K562 (cell line): ENCODE data around the gene IL18RAP. TPM values are rescaled to one million over a fixed set of nuclear protein-coding genes. Genes with fewer than 3 reads are reported as not detected.

Experiments
- ATF6 ChIP-seq: sonication (generic); formaldehyde crosslinking; IDR thresholded peaks from 2 replicates; pipeline ENCODE4 v1.4.0; 2020; ENCODE audit warnings: mild to moderate bottlenecking, missing genetic modification reagents
- BCLAF1 ChIP-seq, 2 experiments: fragments of 450-650 bp in 1 of 2; IDR thresholded peaks; 2 replicates each; pipeline ENCODE4 v1.6.1; 2011 to 2017; ENCODE audit warnings: low read depth in 2 of 2, antibody characterized with exemption in 1 of 2, borderline replicate concordance in 1 of 2, low read length in 1 of 2, mild to moderate bottlenecking in 1 of 2, mixed read lengths in 1 of 2; ENCODE audit not compliant: control insufficient read depth in 1 of 2
- CC2D1A ChIP-seq: fragments of 450-650 bp; IDR thresholded peaks from 2 replicates; pipeline ENCODE4 v1.6.1; 2017; ENCODE audit warnings: mild to moderate bottlenecking
- CCNT2 ChIP-seq: IDR thresholded peaks from 2 replicates; pipeline ENCODE4 v1.6.1; 2011; ENCODE audit warnings: borderline replicate concordance, low read depth, mild to moderate bottlenecking, moderate library complexity, mixed read lengths, low read length; ENCODE audit not compliant: insufficient read length; ENCODE audit errors: extremely low read depth
- ELK1 ChIP-seq: sonication (generic); formaldehyde crosslinking; IDR thresholded peaks from 2 replicates; pipeline ENCODE4 v1.8.1; 2022; ENCODE audit warnings: missing genetic modification reagents
- HCFC1 ChIP-seq: IDR thresholded peaks from 2 replicates; pipeline ENCODE4 v1.6.1; 2012; ENCODE audit warnings: low read depth, low read length, improper control_type of control experiment
- KDM5B ChIP-seq: fragments of 200-600 bp; sonication (generic); IDR thresholded peaks from 2 replicates; pipeline ENCODE4 v1.6.1; 2012; ENCODE audit warnings: low read depth, mild to moderate bottlenecking, moderate library complexity, low read length, control low read depth, inconsistent platforms; ENCODE audit not compliant: insufficient replicate concordance
- NR1H2 ChIP-seq: sonication (generic); formaldehyde crosslinking; IDR thresholded peaks from 2 replicates; pipeline ENCODE4 v1.4.0; 2020; ENCODE audit warnings: mild to moderate bottlenecking, missing genetic modification reagents
- NR2C2 ChIP-seq, 2 experiments: fragments of 200-800 bp in 1 of 2; sonication (Bioruptor generic) in 1 of 2; sonication (generic) in 1 of 2; formaldehyde crosslinking in 1 of 2; IDR thresholded peaks; 2 replicates each; pipeline versions ENCODE4 v1.6.1 to v1.8.0; 2016 to 2022; ENCODE audit warnings: mild to moderate bottlenecking in 1 of 2, missing compliant biosample characterization in 1 of 2, missing genetic modification characterization in 1 of 2, missing genetic modification reagents in 1 of 2
- RBBP5 ChIP-seq: fragments of 200-600 bp; sonication (generic); IDR thresholded peaks from 2 replicates; pipeline ENCODE4 v1.6.1; 2012; ENCODE audit warnings: borderline replicate concordance, mild to moderate bottlenecking, low read length, control low read depth, inconsistent platforms; ENCODE audit not compliant: insufficient read depth, poor library complexity, severe bottlenecking
- TEAD2 ChIP-seq: fragments of 450-650 bp; IDR thresholded peaks from 2 replicates; pipeline ENCODE4 v1.6.1; 2016; ENCODE audit warnings: missing genetic modification characterization, control low read depth, missing compliant biosample characterization
- ZC3H11A ChIP-seq: IDR thresholded peaks from 2 replicates; pipeline ENCODE4 v1.6.1; 2012; ENCODE audit warnings: low read depth, low read length, improper control_type of control experiment
- ZNF511 ChIP-seq: sonication (generic); formaldehyde crosslinking; IDR thresholded peaks from 2 replicates; pipeline ENCODE4 v1.8.0; 2022; ENCODE audit warnings: mild to moderate bottlenecking, missing genetic modification reagents
- polyA plus RNA-seq, 8 experiments: library from polyadenylated mRNA; depleted of rRNA in 4 of 8; stranded (reverse) in 5 of 8; unstranded in 3 of 8; fragments of >200 nt; fragmentation: Nextera tagmentation in 2 of 8; fragmentation: Illumina TruSeq in 1 of 8; extraction: Ambion mirVana in 2 of 8; extraction: Trizol in 1 of 8; gene quantifications; 2 replicates each; pipeline versions ENCODE4 v1.2.1 to v1.2.3, GENCODE V29; 2011 to 2014; ENCODE audit warnings: inconsistent platforms in 1 of 8, missing spikeins in 1 of 8
- total RNA-seq, 7 experiments: library from RNA; depleted of rRNA in 6 of 7; stranded (reverse); fragments of >200 nt in 6 of 7; fragmentation: Illumina TruSeq in 2 of 7; extraction: Trizol in 2 of 7; gene quantifications; 2 replicates each; pipeline versions ENCODE4 v1.2.1 to v1.2.3, GENCODE V29; 2011 to 2021; ENCODE audit warnings: low replicate concordance in 1 of 7
- TF ChIP-seq, protein P1 (sequence below): fragments of 250-450 bp; sonication (Bioruptor Pico); IDR thresholded peaks from 2 replicates; pipeline ENCODE4 v1.5.0; 2020; ENCODE audit warnings: mild to moderate bottlenecking, borderline replicate concordance

IL18RAP gene
- total and polyA plus RNA-seq, 9 of the 15 experiments (the other 6 are each of a cell fraction or from before 2014, with no cell fraction given): 1.1 to 20.5 (median 5.8) TPM

- TF ChIP-seq KDM5B: no peak
- TF ChIP-seq HCFC1: no peak
- TF ChIP-seq RBBP5: no peak
- TF ChIP-seq NR2C2 (CRISPR knock-in tag; IDR thresholded peaks at IDR 0.05): no peak
- no peak for TF ChIP-seq NR2C2 (tag; IDR thresholded peaks at IDR 0.05)
- TF ChIP-seq, protein P1, sequence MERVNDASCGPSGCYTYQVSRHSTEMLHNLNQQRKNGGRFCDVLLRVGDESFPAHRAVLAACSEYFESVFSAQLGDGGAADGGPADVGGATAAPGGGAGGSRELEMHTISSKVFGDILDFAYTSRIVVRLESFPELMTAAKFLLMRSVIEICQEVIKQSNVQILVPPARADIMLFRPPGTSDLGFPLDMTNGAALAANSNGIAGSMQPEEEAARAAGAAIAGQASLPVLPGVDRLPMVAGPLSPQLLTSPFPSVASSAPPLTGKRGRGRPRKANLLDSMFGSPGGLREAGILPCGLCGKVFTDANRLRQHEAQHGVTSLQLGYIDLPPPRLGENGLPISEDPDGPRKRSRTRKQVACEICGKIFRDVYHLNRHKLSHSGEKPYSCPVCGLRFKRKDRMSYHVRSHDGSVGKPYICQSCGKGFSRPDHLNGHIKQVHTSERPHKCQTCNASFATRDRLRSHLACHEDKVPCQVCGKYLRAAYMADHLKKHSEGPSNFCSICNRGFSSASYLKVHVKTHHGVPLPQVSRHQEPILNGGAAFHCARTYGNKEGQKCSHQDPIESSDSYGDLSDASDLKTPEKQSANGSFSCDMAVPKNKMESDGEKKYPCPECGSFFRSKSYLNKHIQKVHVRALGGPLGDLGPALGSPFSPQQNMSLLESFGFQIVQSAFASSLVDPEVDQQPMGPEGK: no peak
- TF ChIP-seq CCNT2: no peak
- TF ChIP-seq NR1H2 (CRISPR knock-in tag): no peak
- no peak for TF ChIP-seq ZC3H11A
- TF ChIP-seq ATF6: no peak
- TF ChIP-seq TEAD2 (tag): no peak
- TF ChIP-seq ZNF511 (CRISPR knock-in tag): no peak
- TF ChIP-seq ELK1 (CRISPR knock-in tag): no peak
- no peak for TF ChIP-seq BCLAF1 (IDR thresholded peaks at IDR 0.05; ENCODE audit: borderline replicate concordance in 1 of 2, control insufficient read depth in 1 of 2, low read depth in 2 of 2, low read length in 1 of 2)
- TF ChIP-seq CC2D1A: peak; percentile 42; the same call in 1 of the 2 replicates
These were observed 20.2 kb downstream of the IL18RAP start (continued) for GRCh38 chr2:102442967-102443828.
